Rectal smooth muscle tissue (tissue), 1 donor: ENCODE data around the gene DTX3L.
A peak's percentile ranks its signal among the peaks of the same experiment; 100 is the strongest.

Source experiments
- H3K27ac ChIP-seq: one replicate; pipeline ENCODE4 v1.7.0; 2013; ENCODE audit warnings: low read depth, low read length, inconsistent platforms
- H3K27me3 ChIP-seq: one replicate; pipeline ENCODE4 v1.7.0; 2013; ENCODE audit warnings: low read length; ENCODE audit not compliant: control insufficient read depth, insufficient read depth
- H3K36me3 ChIP-seq: one replicate; pipeline ENCODE4 v1.7.0; 2013; ENCODE audit warnings: low read length; ENCODE audit not compliant: control insufficient read depth, insufficient read depth
- H3K4me1 ChIP-seq: one replicate; pipeline ENCODE4 v1.7.0; 2013; ENCODE audit warnings: low read length; ENCODE audit not compliant: control insufficient read depth, insufficient read depth
- H3K4me3 ChIP-seq: one replicate; pipeline ENCODE4 v1.7.0; 2013; ENCODE audit warnings: low read length
- H3K9ac ChIP-seq: one replicate; pipeline ENCODE4 v1.7.0; 2013; ENCODE audit warnings: low read length

The DTX3L gene

GRCh38 chr3:122538956-122539490 is 25.1 kb upstream of the DTX3L start:
- Histone ChIP-seq H3K9ac (no peak overlapping the region), H3K27me3 (no peaks in the 10 kb centered on the region), H3K27ac (no peak overlapping the region), H3K4me3 (no peak overlapping the region), H3K36me3 (peaks cover 15% of the 10 kb centered on the region), H3K4me1 (no peaks in the 10 kb centered on the region)

GRCh38 chr3:122546151-122546550 is 18.0 kb upstream of the DTX3L start:
- Histone ChIP-seq H3K27me3 (no peaks in the 10 kb centered on the region), H3K4me1 (no peaks in the 10 kb centered on the region), H3K9ac (no peak overlapping the region), H3K27ac (no peak overlapping the region), H3K36me3 (peaks cover 17% of the 10 kb centered on the region), H3K4me3 (no peak overlapping the region)

GRCh38 chr3:122548076-122548475 is 16.1 kb upstream of the DTX3L start:
- H3K4me3 ChIP-seq: no peak overlapping the region
- H3K4me1 ChIP-seq: no peaks in the 10 kb centered on the region
- H3K36me3 ChIP-seq: peaks cover 17% of the 10 kb centered on the region
- no peak overlapping the region for H3K27ac ChIP-seq
- no peaks in the 10 kb centered on the region for H3K27me3 ChIP-seq
- no peak overlapping the region for H3K9ac ChIP-seq

- H3K27me3 ChIP-seq: no peaks in the 10 kb centered on the region
- peaks cover 17% of the 10 kb centered on the region for H3K36me3 ChIP-seq
- no peak overlapping the region for H3K4me3 ChIP-seq
- H3K9ac ChIP-seq: no peak overlapping the region
- no peaks in the 10 kb centered on the region for H3K4me1 ChIP-seq
- no peak overlapping the region for H3K27ac ChIP-seq
These were observed 15.5 kb upstream of the DTX3L start for GRCh38 chr3:122548619-122549018.

GRCh38 chr3:122553171-122553570 is 11.0 kb upstream of the DTX3L start:
- peaks cover 24% of the 10 kb centered on the region for H3K36me3 ChIP-seq
- no peak overlapping the region for H3K4me3 ChIP-seq
- H3K27me3 ChIP-seq: no peaks in the 10 kb centered on the region
- no peak overlapping the region for H3K9ac ChIP-seq
- no peak overlapping the region for H3K27ac ChIP-seq
- peaks cover 7% of the 10 kb centered on the region for H3K4me1 ChIP-seq

GRCh38 chr3:122555275-122556071 is 8.7 kb upstream of the DTX3L start:
- Histone ChIP-seq H3K36me3 (peaks cover 26% of the 10 kb centered on the region), H3K9ac (no peak overlapping the region), H3K4me1 (peaks cover 7% of the 10 kb centered on the region), H3K4me3 (no peak overlapping the region), H3K27me3 (no peaks in the 10 kb centered on the region), H3K27ac (peak overlapping the region; percentile 71)

- Histone ChIP-seq H3K27me3 (no peaks in the 10 kb centered on the region), H3K27ac (no peak overlapping the region), H3K4me3 (no peak overlapping the region), H3K4me1 (peaks cover 9% of the 10 kb centered on the region), H3K36me3 (peaks cover 21% of the 10 kb centered on the region), H3K9ac (no peak overlapping the region)
These were observed 6.8 kb upstream of the DTX3L start for GRCh38 chr3:122557356-122557755.

GRCh38 chr3:122558605-122559004 is 5.5 kb upstream of the DTX3L start:
- Histone ChIP-seq H3K27ac (no peak overlapping the region), H3K4me1 (peaks cover 18% of the 10 kb centered on the region), H3K27me3 (no peaks in the 10 kb centered on the region), H3K9ac (no peak overlapping the region), H3K4me3 (no peak overlapping the region), H3K36me3 (peaks cover 21% of the 10 kb centered on the region)

- Histone ChIP-seq H3K27me3 (no peaks in the 10 kb centered on the region), H3K4me1 (peaks cover 20% of the 10 kb centered on the region), H3K4me3 (no peak overlapping the region), H3K27ac (no peak overlapping the region), H3K9ac (no peak overlapping the region), H3K36me3 (peaks cover 17% of the 10 kb centered on the region)
These were observed 4.2 kb upstream of the DTX3L start for GRCh38 chr3:122559906-122560305.

- no peak overlapping the region for H3K9ac ChIP-seq
- no peaks in the 10 kb centered on the region for H3K27me3 ChIP-seq
- peaks cover 15% of the 10 kb centered on the region for H3K4me1 ChIP-seq
- no peak overlapping the region for H3K4me3 ChIP-seq
- H3K36me3 ChIP-seq: peaks cover 9% of the 10 kb centered on the region
- no peak overlapping the region for H3K27ac ChIP-seq
These were observed 3.5 kb upstream of the DTX3L start for GRCh38 chr3:122560680-122561079.

GRCh38 chr3:122562923-122563716 is 1.0 kb upstream of the DTX3L start:
- Histone ChIP-seq H3K27ac (peak overlapping the region; percentile 94), H3K4me3 (peak overlapping the region; percentile 73), H3K36me3 (peaks cover 12% of the 10 kb centered on the region), H3K27me3 (no peaks in the 10 kb centered on the region), H3K4me1 (peaks cover 13% of the 10 kb centered on the region), H3K9ac (peak overlapping the region; percentile 83)

GRCh38 chr3:122563717-122564025 is 467 bp upstream of the DTX3L start:
- H3K36me3 ChIP-seq: peaks cover 9% of the 10 kb centered on the region

More at GRCh38 chr3:122563717-122564025, 467 bp upstream of the DTX3L start:
- peaks cover 17% of the 10 kb centered on the region for H3K4me1 ChIP-seq
- H3K9ac ChIP-seq: peak overlapping the region; percentile 83
- H3K4me3 ChIP-seq: peak overlapping the region; percentile 73
- H3K27me3 ChIP-seq: no peaks in the 10 kb centered on the region
- peak overlapping the region; percentile 94 for H3K27ac ChIP-seq
